H9 (cell line): ENCODE measurements around the gene ZNF28. TPM values are rescaled to one million over a fixed set of nuclear protein-coding genes. Genes with fewer than 3 reads are reported as not detected.
"Not testable (repeated sequence)": the region's sequence is repeated elsewhere in the genome, so short reads cannot be mapped to it uniquely, and the experiment has no call there.

Experiments used
- DNase-seq: peaks from one replicate; pipeline ENCODE4 v3.0.0-alpha.2; 2017
- H2AFZ ChIP-seq: one replicate; pipeline ENCODE4 v1.6.1; 2013; ENCODE audit warnings: mild to moderate bottlenecking, low read length, control low read depth, moderate library complexity
- H2AK5ac ChIP-seq: 2 replicates; pipeline ENCODE4 v1.6.1; 2013; ENCODE audit warnings: low read length, control low read depth, mixed read lengths; ENCODE audit not compliant: insufficient read length
- H2BK120ac ChIP-seq: one replicate; pipeline ENCODE4 v1.6.1; 2013; ENCODE audit warnings: low read depth, mild to moderate bottlenecking, low read length, control low read depth, inconsistent platforms; ENCODE audit not compliant: poor library complexity, severe bottlenecking
- H2BK12ac ChIP-seq: 2 replicates; pipeline ENCODE4 v1.6.1; 2013; ENCODE audit warnings: low read length, control low read depth, mixed read lengths, low read depth; ENCODE audit not compliant: insufficient read length
- H2BK15ac ChIP-seq: 2 replicates; pipeline ENCODE4 v1.6.1; 2013; ENCODE audit warnings: low read depth, low read length, control low read depth
- H2BK20ac ChIP-seq: one replicate; pipeline ENCODE4 v1.6.1; 2013; ENCODE audit warnings: low read depth, mild to moderate bottlenecking, low read length, control low read depth, inconsistent platforms; ENCODE audit not compliant: poor library complexity, severe bottlenecking
- H2BK5ac ChIP-seq: 2 replicates; pipeline ENCODE4 v1.6.1; 2013; ENCODE audit warnings: low read length, control low read depth, mixed read lengths; ENCODE audit not compliant: insufficient read length
- H3K14ac ChIP-seq: 2 replicates; pipeline ENCODE4 v1.6.1; 2013; ENCODE audit warnings: low read length, control low read depth; ENCODE audit not compliant: insufficient read depth
- H3K18ac ChIP-seq: 2 replicates; pipeline ENCODE4 v1.6.1; 2013; ENCODE audit warnings: low read depth, mild to moderate bottlenecking, mixed read lengths, low read length, control low read depth; ENCODE audit not compliant: insufficient read length
- H3K23ac ChIP-seq: 2 replicates; pipeline ENCODE4 v1.6.1; 2013; ENCODE audit warnings: low read length, control low read depth, mixed read lengths, low read depth; ENCODE audit not compliant: insufficient read length
- H3K23me2 ChIP-seq: 2 replicates; pipeline ENCODE4 v1.6.1; 2013; ENCODE audit warnings: low read depth, mild to moderate bottlenecking, mixed read lengths, low read length, control low read depth; ENCODE audit not compliant: insufficient read length, poor library complexity, severe bottlenecking
- H3K27ac ChIP-seq: 2 replicates; pipeline ENCODE4 v1.5.1; 2013; ENCODE audit warnings: low read length, control low read depth, mixed read lengths, low read depth; ENCODE audit not compliant: insufficient read length
- H3K27me3 ChIP-seq: 2 replicates; pipeline ENCODE4 v1.6.1; 2013; ENCODE audit warnings: low read length, control low read depth, inconsistent platforms; ENCODE audit not compliant: insufficient read depth
- H3K4ac ChIP-seq: 2 replicates; pipeline ENCODE4 v1.6.1; 2013; ENCODE audit warnings: low read depth, mild to moderate bottlenecking, control low read depth, inconsistent platforms, low read length, moderate library complexity
- H3K4me1 ChIP-seq: 2 replicates; pipeline ENCODE4 v1.6.1; 2013; ENCODE audit warnings: low read length, control low read depth, inconsistent platforms; ENCODE audit not compliant: insufficient read depth
- H3K4me2 ChIP-seq: 2 replicates; pipeline ENCODE4 v1.6.1; 2013; ENCODE audit warnings: low read length, control low read depth, mixed read lengths; ENCODE audit not compliant: insufficient read length, insufficient read depth
- H3K56ac ChIP-seq: 2 replicates; pipeline ENCODE4 v1.6.1; 2013; ENCODE audit warnings: low read depth, mild to moderate bottlenecking, mixed read lengths, low read length, control low read depth; ENCODE audit not compliant: insufficient read length
- H3K79me1 ChIP-seq: 2 replicates; pipeline ENCODE4 v1.6.1; 2013; ENCODE audit warnings: low read depth, mild to moderate bottlenecking, moderate library complexity, low read length, control low read depth, inconsistent platforms; ENCODE audit not compliant: insufficient read depth, poor library complexity, severe bottlenecking
- H3K79me2 ChIP-seq: 2 replicates; pipeline ENCODE4 v1.6.1; 2013; ENCODE audit warnings: low read length, control low read depth, inconsistent platforms; ENCODE audit not compliant: insufficient read depth
- H3K9ac ChIP-seq: 2 replicates; pipeline ENCODE4 v1.6.1; 2013; ENCODE audit warnings: low read length, control low read depth, mixed read lengths; ENCODE audit not compliant: insufficient read length; ENCODE audit errors: extremely low read depth
- H3K9me3 ChIP-seq: one replicate; pipeline ENCODE4 v1.6.1; 2013; ENCODE audit warnings: low read depth, low read length, inconsistent platforms; ENCODE audit not compliant: control insufficient read depth
- H3T11ph ChIP-seq: one replicate; pipeline ENCODE4 v1.6.1; 2013; ENCODE audit warnings: mild to moderate bottlenecking, low read length, control low read depth, inconsistent platforms
- H4K20me1 ChIP-seq: one replicate; pipeline ENCODE4 v1.6.1; 2013; ENCODE audit not compliant: control insufficient read depth, insufficient read length, insufficient read depth
- H4K5ac ChIP-seq: 2 replicates; pipeline ENCODE4 v1.6.1; 2013; ENCODE audit warnings: low read depth, mild to moderate bottlenecking, mixed read lengths, low read length, control low read depth; ENCODE audit not compliant: insufficient read length
- H4K8ac ChIP-seq: replicated peaks from 2 replicates; pipeline ENCODE4 v1.6.1; 2013; ENCODE audit warnings: low read length, control low read depth, mixed read lengths, low read depth; ENCODE audit not compliant: insufficient read length
- H4K91ac ChIP-seq: 2 replicates; pipeline ENCODE4 v1.6.1; 2013; ENCODE audit warnings: low read depth, mild to moderate bottlenecking, moderate library complexity, mixed read lengths, low read length, control low read depth; ENCODE audit not compliant: insufficient read length
- H3K27ac Mint-ChIP-seq, 3 experiments: 2 replicates in 2 of 3; 3 replicates in 1 of 3; pipeline ENCODE4 v1.8.0; 2020 to 2021; ENCODE audit warnings: mixed read lengths in 3 of 3, mild to moderate bottlenecking in 1 of 3, moderate library complexity in 1 of 3
- H3K27me3 Mint-ChIP-seq: 2 replicates; pipeline ENCODE4 v1.8.0; 2021; ENCODE audit warnings: low read depth, mild to moderate bottlenecking, moderate library complexity, mixed read lengths
- H3K36me3 Mint-ChIP-seq, 3 experiments: 2 replicates in 2 of 3; 3 replicates in 1 of 3; pipeline ENCODE4 v1.8.0; 2020 to 2021; ENCODE audit warnings: low read depth in 3 of 3, mixed read lengths in 3 of 3; ENCODE audit not compliant: insufficient read depth in 1 of 3
- H3K4me1 Mint-ChIP-seq, 2 experiments: 2 replicates each; pipeline ENCODE4 v1.8.0; 2020; ENCODE audit warnings: mixed read lengths in 2 of 2
- H3K4me3 Mint-ChIP-seq, 2 experiments: 2 replicates in 1 of 2; 3 replicates in 1 of 2; pipeline ENCODE4 v1.8.0; 2020 to 2021; ENCODE audit warnings: mild to moderate bottlenecking in 2 of 2, mixed read lengths in 2 of 2, moderate library complexity in 1 of 2
- H3K9me3 Mint-ChIP-seq, 2 experiments: 2 replicates in 1 of 2; 3 replicates in 1 of 2; pipeline ENCODE4 v1.8.0; 2020; ENCODE audit warnings: mild to moderate bottlenecking in 2 of 2, mixed read lengths in 2 of 2, moderate library complexity in 1 of 2
- CTCF ChIP-seq: fragments of 200-600 bp; sonication (generic); conservative IDR thresholded peaks from 3 replicates; pipeline ENCODE4 v1.8.0; 2021; ENCODE audit warnings: antibody characterized with exemption, mild to moderate bottlenecking
- WGBS: extraction: QIAGEN DNeasy Blood & Tissue Kit; methylation state at CpG from one replicate; pipeline ENCODE4 v1.1.7; 2013; ENCODE audit warnings: missing lambda C conversion rate, low lambda C conversion rate, mixed read lengths; ENCODE audit not compliant: insufficient read length; ENCODE audit errors: extremely low coverage; 5-methylcytosine and 5-hydroxymethylcytosine counted together
- total RNA-seq: library from RNA; stranded (reverse); gene quantifications from 2 replicates; pipeline ENCODE4 v1.2.1, GENCODE V29; 2021

The ZNF28 gene
- total RNA-seq, 1 experiment from 2014 or later, result 31.3 TPM

- not testable (repeated sequence) for H3K79me1 ChIP-seq, H2BK5ac ChIP-seq, H4K91ac ChIP-seq, H4K5ac ChIP-seq, H3K79me2 ChIP-seq, H2BK12ac ChIP-seq, H3K4me1 ChIP-seq, H3K9me3 Mint-ChIP-seq, H4K20me1 ChIP-seq, H2AK5ac ChIP-seq, H3K27me3 ChIP-seq, H2BK20ac ChIP-seq, H3T11ph ChIP-seq, H3K4ac ChIP-seq, H2BK15ac ChIP-seq, H4K8ac ChIP-seq, H3K36me3 Mint-ChIP-seq, H2BK120ac ChIP-seq, H3K56ac ChIP-seq, H3K23ac ChIP-seq, H3K27ac ChIP-seq, H3K9me3 ChIP-seq
- H3K18ac ChIP-seq, result peak within 1 kb of the TSS; percentile 75
- Mint-ChIP-seq H3K4me3 (peak within 1 kb of the TSS; percentile 87 to 92), H3K4me1 (peaks cover 12 to 15% of the 10 kb centered on the region in 2 experiments), H3K27me3 (peaks cover 47% of the 10 kb centered on the region), H3K27ac (peak within 1 kb of the TSS in 1 of 3 experiments; percentile 34; a peak in 1 of 7 replicates)
- H3K14ac ChIP-seq, result peak within 1 kb of the TSS; percentile 71; the same call in 1 of the 2 replicates
- H3K23me2 ChIP-seq, result peaks cover 13% of the 10 kb centered on the region
- H3K9ac ChIP-seq, result peak within 1 kb of the TSS; percentile 20
- peak; percentile 90 for DNase-seq
- H3K4me2 ChIP-seq, result peak within 1 kb of the TSS; percentile 84
- TF ChIP-seq CTCF, result peak; percentile 34; the same call in 2 of the 3 replicates
- peak within 1 kb of the TSS; percentile 40 for H2AFZ ChIP-seq
- no CpG with 5 or more reads among the region's 47 CpGs for WGBS
Observed at GRCh38 chr19:52786464-52787354, 34.7 kb downstream of the ZNF28 start, which contains the start of gene ZNF600. TSS of gene ZNF600 (minus strand) at chr19:52786791. CDS start at chr19:52778888, 7,903 bp downstream.
